Stomach smooth muscle (tissue), 2 donors: ENCODE measurements around the gene NTPCR.

Experiments
- H3K27ac ChIP-seq: one replicate; pipeline ENCODE4 v1.7.0; 2013; ENCODE audit warnings: mild to moderate bottlenecking, low read length, inconsistent platforms
- H3K27me3 ChIP-seq, 2 donors: one replicate each; pipeline ENCODE4 v1.7.0; 2013; ENCODE audit warnings: low read length in 2 of 2; ENCODE audit not compliant: insufficient read depth in 2 of 2, control insufficient read depth in 1 of 2
- H3K36me3 ChIP-seq, 2 donors: one replicate each; pipeline ENCODE4 v1.7.0; 2013; ENCODE audit warnings: low read length in 2 of 2; ENCODE audit not compliant: control insufficient read depth in 2 of 2, insufficient read depth in 2 of 2
- H3K4me1 ChIP-seq: one replicate; pipeline ENCODE4 v1.7.0; 2013; ENCODE audit warnings: low read length; ENCODE audit not compliant: control insufficient read depth, insufficient read depth
- H3K4me3 ChIP-seq, 2 donors: one replicate each; pipeline ENCODE4 v1.7.0; 2013; ENCODE audit warnings: low read length in 2 of 2
- H3K9ac ChIP-seq, 2 donors: one replicate each; pipeline ENCODE4 v1.7.0; 2013; ENCODE audit warnings: low read length in 2 of 2, mild to moderate bottlenecking in 1 of 2
- H3K9me3 ChIP-seq, 2 donors: one replicate each; pipeline ENCODE4 v1.7.0; 2013; ENCODE audit warnings: low read length in 2 of 2; ENCODE audit not compliant: control insufficient read depth in 2 of 2
- donor health status: healthy.
- donor health status: Pancreatic carcinoma.

Gene NTPCR

DNA sequence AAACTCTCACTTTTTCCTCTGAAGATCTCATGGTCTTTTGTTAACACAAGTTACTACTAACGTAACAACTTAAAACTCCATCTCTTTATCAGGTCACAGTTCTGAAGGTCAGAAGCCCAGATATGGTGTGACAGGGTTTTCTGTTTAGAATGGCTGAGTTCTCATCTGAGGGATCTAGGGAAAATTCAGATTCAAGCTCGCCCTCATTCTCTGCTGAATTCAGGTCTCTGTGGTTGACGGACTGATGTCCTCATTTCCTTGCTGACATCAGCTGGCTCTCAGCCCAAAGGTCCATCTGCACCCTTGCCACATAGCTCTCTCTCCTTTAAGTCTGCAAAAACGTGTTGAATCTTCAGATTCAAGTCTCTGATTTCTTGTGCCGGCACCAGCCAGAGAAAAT is 6.1 kb upstream of the NTPCR start:
- H3K9ac ChIP-seq, result no peak overlapping the region
- no peak overlapping the region for H3K4me3 ChIP-seq
- H3K4me1 ChIP-seq, result no peaks in the 10 kb centered on the region
- H3K27ac ChIP-seq, result no peak overlapping the region
- H3K27me3 ChIP-seq, result peaks cover 0 to 3% of the 10 kb centered on the region in 2 donors
- H3K36me3 ChIP-seq, result no peaks in the 10 kb centered on the region
- H3K9me3 ChIP-seq, result peaks cover 0 to 4% of the 10 kb centered on the region in 2 donors

DNA sequence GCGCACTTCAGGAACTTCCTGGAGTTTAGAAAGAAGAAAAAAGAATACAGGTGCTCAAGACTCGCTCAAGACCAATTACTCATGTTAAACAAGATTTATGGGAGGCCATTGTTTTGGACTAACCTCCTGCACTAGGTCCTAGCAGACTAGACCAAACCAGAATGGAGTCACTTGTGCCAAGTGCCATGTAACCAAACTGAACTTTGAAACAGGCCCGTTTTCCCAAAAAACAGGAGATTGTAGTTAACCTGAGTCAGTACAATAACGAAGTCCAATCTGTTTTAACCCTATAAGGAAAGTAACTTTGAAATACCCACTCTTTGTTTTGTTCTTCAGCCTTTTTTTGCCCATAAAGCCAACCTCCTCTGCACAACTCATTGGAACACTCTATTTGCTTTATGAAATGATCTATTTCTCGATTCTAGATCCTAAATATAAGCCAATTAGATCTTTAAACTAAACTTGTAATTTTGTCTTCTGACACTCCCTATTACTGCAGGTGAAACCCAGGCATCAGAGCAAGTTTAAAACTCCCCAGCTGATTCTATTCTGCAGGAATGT is 695 bp upstream of the NTPCR start:
- Histone ChIP-seq H3K4me1 (peaks cover 3% of the 10 kb centered on the region), H3K36me3 (no peaks in the 10 kb centered on the region), H3K27ac (peak overlapping the region; percentile 61), H3K9me3 (no peaks in the 10 kb centered on the region), H3K27me3 (no peaks in the 10 kb centered on the region), H3K4me3 (peak overlapping the region; percentile 78 to 92), H3K9ac (peak overlapping the region; percentile 87 to 88)

DNA sequence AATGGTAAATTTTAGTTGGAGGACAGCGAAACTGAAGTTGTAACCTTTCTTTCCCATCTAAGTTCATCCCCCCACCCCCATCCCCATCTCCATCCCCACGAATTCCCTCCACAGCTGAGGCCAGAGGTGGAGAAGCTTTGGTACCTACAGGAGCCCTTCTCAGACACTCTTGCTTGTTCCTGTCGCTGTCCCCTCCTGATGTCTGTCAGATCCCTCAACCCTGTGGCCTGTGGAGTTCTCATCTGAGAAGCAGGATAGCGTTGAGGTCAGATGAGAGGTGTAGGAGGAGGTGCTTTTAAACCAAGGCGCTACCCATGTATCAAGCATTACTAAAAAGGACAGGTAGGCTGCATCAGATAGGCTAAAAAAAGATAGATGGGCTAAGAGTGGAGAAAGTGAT is 769 bp downstream of the NTPCR start:
- Histone ChIP-seq H3K36me3 (no peaks in the 10 kb centered on the region), H3K4me3 (peak overlapping the region; percentile 78 to 92), H3K9me3 (no peaks in the 10 kb centered on the region), H3K27ac (no peak overlapping the region), H3K27me3 (no peaks in the 10 kb centered on the region), H3K9ac (peak overlapping the region; percentile 72 to 87), H3K4me1 (peaks cover 3% of the 10 kb centered on the region)

DNA sequence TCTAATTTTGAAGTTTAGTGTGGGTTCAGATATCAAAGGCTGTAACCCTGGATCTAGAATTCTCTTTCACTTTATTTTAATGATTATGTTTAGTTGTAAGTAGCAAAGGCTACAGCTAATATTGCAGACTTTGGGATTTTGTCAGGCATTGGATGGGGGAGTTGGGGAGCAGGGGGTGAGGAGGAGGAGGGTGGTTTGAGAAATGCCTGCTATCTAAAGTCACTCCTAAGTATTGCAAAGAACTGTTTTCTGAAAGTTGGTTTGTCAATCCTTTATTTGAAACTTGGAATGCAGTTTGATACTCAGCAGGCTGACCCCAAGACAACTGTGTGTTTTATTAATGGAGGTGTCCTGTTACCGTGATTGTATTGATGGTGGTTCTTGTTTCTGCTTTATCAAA is 1.2 kb downstream of the NTPCR start:
- H3K4me3 ChIP-seq, result peak overlapping the region; percentile 78 to 92
- peaks cover 3% of the 10 kb centered on the region for H3K4me1 ChIP-seq
- peaks cover 0 to 2% of the 10 kb centered on the region in 2 donors for H3K36me3 ChIP-seq
- no peaks in the 10 kb centered on the region for H3K27me3 ChIP-seq
- H3K27ac ChIP-seq, result no peak overlapping the region
- H3K9me3 ChIP-seq, result no peaks in the 10 kb centered on the region
- peak overlapping the region in 1 of 2 donors; percentile 87 for H3K9ac ChIP-seq

DNA sequence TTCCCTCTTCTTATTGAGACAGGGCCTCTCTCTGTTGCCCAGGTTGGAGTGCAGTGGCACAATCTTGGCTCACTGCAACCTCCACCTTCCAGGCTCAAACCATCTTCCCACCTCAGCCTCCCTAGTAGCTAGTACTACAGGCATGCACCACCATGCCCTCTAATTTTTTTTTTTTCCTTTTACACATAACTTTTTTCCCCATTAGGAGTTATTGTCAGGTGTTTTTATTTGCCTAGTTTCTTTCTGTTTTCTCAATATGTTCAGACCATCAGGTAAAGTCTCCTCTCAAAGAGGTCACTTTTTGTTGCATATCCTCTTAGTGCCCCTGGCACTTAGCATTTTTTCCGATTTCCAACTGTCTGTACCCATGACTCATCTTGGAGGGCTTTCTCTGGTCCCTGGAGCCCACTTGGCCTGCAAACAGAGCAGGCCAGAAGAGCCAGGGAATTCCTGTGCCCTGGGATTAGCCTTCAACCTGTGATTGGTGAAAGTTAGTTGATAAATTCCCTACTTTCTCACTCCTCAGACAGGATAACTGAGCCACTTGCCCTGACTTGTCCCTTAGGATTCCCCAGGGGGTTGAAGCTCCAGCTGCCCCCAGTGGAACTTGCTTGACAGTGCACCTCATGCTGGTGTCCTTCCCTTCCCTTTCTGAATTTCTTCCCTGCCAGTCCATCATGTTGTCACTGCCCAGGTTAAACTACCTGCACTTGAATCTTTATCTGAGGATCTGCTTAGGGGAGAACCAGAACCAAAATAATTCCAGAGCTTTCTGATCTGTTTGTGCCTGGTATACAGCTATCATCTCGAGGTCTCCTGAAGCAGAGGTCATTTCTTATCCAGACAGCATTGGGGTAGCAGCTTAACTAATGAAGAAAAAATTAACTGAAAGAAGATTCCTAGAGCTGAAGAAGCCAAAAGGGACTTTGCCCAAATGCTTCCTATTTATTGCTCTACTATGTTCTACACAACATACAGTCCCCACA is 2.4 kb downstream of the NTPCR start:
- Histone ChIP-seq H3K4me1 (peaks cover 3% of the 10 kb centered on the region), H3K4me3 (no peak overlapping the region), H3K9ac (no peak overlapping the region), H3K27ac (no peak overlapping the region), H3K27me3 (no peaks in the 10 kb centered on the region), H3K9me3 (no peaks in the 10 kb centered on the region), H3K36me3 (peaks cover 2 to 3% of the 10 kb centered on the region in 2 donors)

DNA sequence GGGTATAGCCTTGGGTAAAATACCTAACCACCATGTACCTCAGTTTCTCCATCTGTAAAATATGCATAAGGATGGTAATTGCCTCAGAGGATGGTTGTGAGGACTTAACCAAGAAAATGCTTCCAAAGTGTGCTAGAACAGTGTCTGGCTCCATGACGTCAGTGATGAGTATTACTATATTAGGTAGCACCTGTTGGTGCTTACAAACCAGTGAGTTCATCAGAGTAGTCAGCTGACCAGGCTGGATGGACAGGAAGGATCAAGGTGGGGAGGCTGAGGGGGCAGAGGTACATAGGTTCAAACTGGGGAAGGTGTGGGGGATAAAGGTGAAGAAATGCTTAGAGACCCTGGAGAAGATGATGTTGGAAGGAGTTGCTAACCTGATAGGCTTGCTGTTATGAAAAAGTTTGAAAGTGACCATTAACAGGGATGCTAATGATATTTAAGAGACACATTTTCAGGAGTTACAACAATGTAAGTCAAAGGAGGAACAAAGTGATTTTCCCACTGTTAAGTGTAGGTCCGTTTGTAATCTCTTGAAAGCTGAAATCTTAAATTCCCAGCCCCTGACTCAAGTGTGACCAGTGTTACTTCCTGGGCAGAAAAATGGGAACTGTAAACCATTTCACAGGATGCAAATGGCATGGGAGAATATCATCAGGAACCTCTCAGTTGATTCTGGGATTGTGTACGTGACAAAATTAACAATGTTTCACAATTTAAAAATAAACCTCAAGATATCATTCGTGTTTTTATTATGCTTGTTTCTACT is 4.4 kb downstream of the NTPCR start:
- H3K27ac ChIP-seq, result no peak overlapping the region
- peaks cover 3 to 8% of the 10 kb centered on the region in 2 donors for H3K9me3 ChIP-seq
- no peak overlapping the region for H3K9ac ChIP-seq
- H3K4me3 ChIP-seq, result no peak overlapping the region
- H3K27me3 ChIP-seq, result no peaks in the 10 kb centered on the region
- peaks cover 3% of the 10 kb centered on the region for H3K4me1 ChIP-seq
- H3K36me3 ChIP-seq, result peaks cover 10 to 13% of the 10 kb centered on the region in 2 donors

DNA sequence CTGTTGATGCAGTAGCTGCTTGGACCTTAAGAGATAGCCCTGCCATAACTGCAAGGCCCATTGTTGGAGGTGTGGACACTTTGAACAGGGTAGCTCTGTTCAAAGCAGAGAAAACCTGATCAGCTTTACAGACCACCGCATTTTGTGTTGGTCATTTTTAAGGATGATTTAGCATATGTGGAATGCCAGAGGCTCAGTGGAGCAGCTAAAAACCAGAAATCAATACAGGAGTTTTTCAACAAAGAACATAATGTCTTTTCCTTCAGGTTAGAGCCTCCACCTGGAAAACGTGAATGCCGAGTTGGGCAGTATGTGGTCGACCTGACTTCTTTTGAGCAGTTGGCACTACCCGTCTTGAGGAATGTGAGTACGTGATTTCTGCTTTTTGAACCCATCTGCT is 5.7 kb downstream of the NTPCR start:
- Histone ChIP-seq H3K27me3 (no peaks in the 10 kb centered on the region), H3K4me3 (no peak overlapping the region), H3K9me3 (peaks cover 3 to 8% of the 10 kb centered on the region in 2 donors), H3K36me3 (peaks cover 11 to 13% of the 10 kb centered on the region in 2 donors), H3K9ac (no peak overlapping the region), H3K27ac (no peak overlapping the region), H3K4me1 (peaks cover 3% of the 10 kb centered on the region)

DNA sequence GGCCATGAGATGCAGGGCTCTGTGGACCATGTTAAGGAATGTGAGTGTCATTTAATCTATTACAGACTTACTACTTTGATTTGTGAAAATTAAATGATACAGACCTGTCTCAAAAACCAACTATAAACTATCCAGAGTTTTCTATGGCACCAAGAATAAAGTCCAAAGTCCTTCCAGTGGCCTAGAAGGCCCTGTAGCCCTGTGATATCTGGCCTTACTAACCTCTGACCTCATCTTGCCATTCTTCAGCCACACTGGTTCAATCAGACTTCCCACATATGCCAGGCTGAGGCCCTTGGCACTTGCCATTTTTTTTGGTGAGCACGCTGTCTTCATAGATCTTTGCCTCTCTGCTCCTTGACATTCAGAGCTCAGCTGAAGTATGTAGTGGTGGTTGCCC is 7.7 kb downstream of the NTPCR start:
- Histone ChIP-seq H3K4me1 (no peaks in the 10 kb centered on the region), H3K27me3 (no peaks in the 10 kb centered on the region), H3K36me3 (peaks cover 11 to 13% of the 10 kb centered on the region in 2 donors), H3K9me3 (peaks cover 3 to 8% of the 10 kb centered on the region in 2 donors), H3K9ac (no peak overlapping the region), H3K27ac (no peak overlapping the region), H3K4me3 (no peak overlapping the region)

DNA sequence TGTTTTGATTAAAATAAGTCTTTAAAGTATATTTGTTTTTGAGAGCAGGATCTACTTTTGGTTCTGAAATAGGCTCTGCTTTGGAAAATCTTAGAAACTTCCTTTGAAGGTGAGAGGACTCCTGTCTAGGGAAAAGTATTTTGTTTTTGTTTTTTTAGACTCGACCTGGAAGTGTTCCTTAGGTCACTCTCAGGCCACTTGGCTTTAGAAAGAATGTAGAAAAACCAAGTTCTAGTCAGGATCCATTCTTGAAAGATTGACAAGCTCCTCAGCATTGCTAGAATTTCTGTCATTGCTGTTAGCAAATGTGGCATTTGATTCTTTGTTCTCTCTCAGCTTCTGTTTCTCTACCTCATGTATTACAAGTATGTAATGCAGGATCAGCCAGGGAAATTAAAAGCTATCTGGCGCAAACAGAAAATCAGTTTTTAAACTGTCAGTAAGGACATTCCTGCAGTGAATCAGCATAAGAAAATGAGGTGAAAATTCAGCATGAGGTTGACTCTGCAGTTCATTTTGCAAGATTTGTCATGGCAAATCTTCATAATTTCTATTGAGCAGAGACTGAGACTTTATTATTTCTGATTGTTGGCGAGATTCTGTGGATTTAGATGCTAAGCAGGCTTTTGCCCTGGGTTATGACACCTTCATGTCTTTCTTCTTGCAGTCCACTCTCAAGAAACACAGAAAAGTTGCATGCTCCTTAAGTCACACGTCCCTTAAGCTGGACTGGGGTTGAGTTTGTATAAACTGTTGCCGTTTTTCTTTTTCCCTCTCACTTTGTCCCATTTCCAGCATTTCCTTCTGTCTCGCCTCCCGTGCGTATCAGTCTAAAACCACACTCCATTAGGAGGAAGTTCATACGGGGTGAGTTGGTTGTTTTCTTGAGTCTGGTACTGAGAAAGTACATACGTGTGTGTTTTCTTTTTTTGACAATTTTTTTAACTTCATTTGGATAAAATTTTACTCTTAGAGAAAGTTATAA is 12.6 kb downstream of the NTPCR start:
- Histone ChIP-seq H3K27me3 (no peaks in the 10 kb centered on the region), H3K9ac (no peak overlapping the region), H3K9me3 (peaks cover 3 to 5% of the 10 kb centered on the region in 2 donors), H3K4me3 (peak overlapping the region; percentile 6 to 17), H3K27ac (no peak overlapping the region), H3K36me3 (peaks cover 11 to 17% of the 10 kb centered on the region in 2 donors), H3K4me1 (no peaks in the 10 kb centered on the region)

DNA sequence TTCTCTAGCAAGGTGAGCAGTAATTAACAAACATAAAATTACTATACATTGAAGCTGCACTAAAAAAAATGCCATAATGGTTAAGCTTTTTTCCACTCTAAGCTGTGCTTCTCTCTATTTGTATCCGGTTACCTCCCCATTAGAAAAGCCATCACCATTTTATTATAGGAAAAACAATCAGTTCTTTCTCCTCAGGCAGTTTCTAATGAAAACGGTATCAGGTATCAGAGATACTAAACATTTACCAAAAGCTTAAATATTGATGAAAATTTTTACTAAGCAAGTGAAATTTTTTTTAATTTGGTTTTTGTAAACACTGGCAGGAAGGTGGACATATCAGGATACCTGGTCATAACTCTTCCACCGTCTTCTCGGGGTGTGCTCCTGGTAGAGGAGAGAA is 14.2 kb downstream of the NTPCR start:
- no peak overlapping the region for H3K4me3 ChIP-seq
- H3K27me3 ChIP-seq, result no peaks in the 10 kb centered on the region
- H3K36me3 ChIP-seq, result peaks cover 4 to 16% of the 10 kb centered on the region in 2 donors
- H3K4me1 ChIP-seq, result no peaks in the 10 kb centered on the region
- no peak overlapping the region for H3K9ac ChIP-seq
- H3K9me3 ChIP-seq, result no peaks in the 10 kb centered on the region
- no peak overlapping the region for H3K27ac ChIP-seq
